Endodermal cell (in vitro differentiated cells): ENCODE measurements around the gene SAMHD1. TPM values are rescaled to one million over a fixed set of nuclear protein-coding genes. Genes with fewer than 3 reads are reported as not detected.
"Not testable (repeated sequence)": the region's sequence is repeated elsewhere in the genome, so short reads cannot be mapped to it uniquely, and the experiment has no call there.

Experiments
- DNase-seq: peaks from one replicate; pipeline ENCODE4 v3.0.0-alpha.2; 2017
- H3K27ac ChIP-seq: 2 replicates; pipeline ENCODE4 v1.5.1; 2013; ENCODE audit warnings: mild to moderate bottlenecking, low read depth, low read length, moderate library complexity
- H3K27me3 ChIP-seq: 2 replicates; pipeline ENCODE4 v1.6.1; 2013; ENCODE audit warnings: mild to moderate bottlenecking, low read length, moderate library complexity; ENCODE audit not compliant: insufficient read depth, control insufficient read depth, poor library complexity, severe bottlenecking
- H3K36me3 ChIP-seq: 2 replicates; pipeline ENCODE4 v1.7.0; 2013; ENCODE audit warnings: mild to moderate bottlenecking, low read length, moderate library complexity; ENCODE audit not compliant: control insufficient read depth, insufficient read depth
- H3K4me1 ChIP-seq: one replicate; pipeline ENCODE4 v1.7.0; 2013; ENCODE audit warnings: low read length; ENCODE audit not compliant: control insufficient read depth, insufficient read depth
- H3K4me3 ChIP-seq: 2 replicates; pipeline ENCODE4 v1.5.1; 2013; ENCODE audit warnings: mild to moderate bottlenecking, low read length, moderate library complexity
- H3K9ac ChIP-seq: 2 replicates; pipeline ENCODE4 v1.6.1; 2013; ENCODE audit warnings: mild to moderate bottlenecking, low read length, moderate library complexity; ENCODE audit not compliant: poor library complexity, severe bottlenecking; ENCODE audit errors: extremely low read depth
- H3K9me3 ChIP-seq: 2 replicates; pipeline ENCODE4 v1.6.1; 2013; ENCODE audit warnings: mild to moderate bottlenecking, low read length, moderate library complexity; ENCODE audit not compliant: control insufficient read depth
- H3K27ac Mint-ChIP-seq: 2 replicates; pipeline ENCODE4 v1.8.0; 2020; ENCODE audit warnings: mixed read lengths
- H3K27me3 Mint-ChIP-seq: 2 replicates; pipeline ENCODE4 v1.8.0; 2021; ENCODE audit warnings: mild to moderate bottlenecking, mixed read lengths; ENCODE audit not compliant: insufficient read depth
- H3K36me3 Mint-ChIP-seq: 2 replicates; pipeline ENCODE4 v1.8.0; 2020; ENCODE audit warnings: low read depth, mixed read lengths
- H3K4me1 Mint-ChIP-seq: 2 replicates; pipeline ENCODE4 v1.8.0; 2020; ENCODE audit warnings: mixed read lengths
- H3K4me3 Mint-ChIP-seq: 2 replicates; pipeline ENCODE4 v1.8.0; 2020; ENCODE audit warnings: mild to moderate bottlenecking, moderate library complexity, mixed read lengths
- H3K9me3 Mint-ChIP-seq: 2 replicates; pipeline ENCODE4 v1.8.0; 2020; ENCODE audit warnings: mild to moderate bottlenecking, mixed read lengths
- WGBS, 2 experiments: methylation state at CpG; one replicate each; pipeline versions ENCODE4 v1.1.5 to v1.1.7; 2013; ENCODE audit warnings: missing lambda C conversion rate in 2 of 2, mixed read lengths in 1 of 2; ENCODE audit not compliant: insufficient coverage in 1 of 2, insufficient read length in 1 of 2; 5-methylcytosine and 5-hydroxymethylcytosine counted together
- total RNA-seq, 2 donors: library from RNA; stranded (reverse); fragmentation: NEBNext Ultra II Directional in 1 of 2; extraction: Animal tissue kit (Norgen Biotek cat#: 25700) in 1 of 2; gene quantifications; 2 replicates in 1 of 2; 3 replicates in 1 of 2; pipeline ENCODE4 v1.2.1, GENCODE V29; 2021
- TF ChIP-seq, protein P1 (sequence below): fragments of 200-600 bp; sonication (generic); conservative IDR thresholded peaks from 2 replicates; pipeline ENCODE4 v1.5.0; 2021; ENCODE audit warnings: antibody characterized with exemption, mild to moderate bottlenecking

SAMHD1 gene
- total RNA-seq, 2 donors from 2014 or later, result 3.7 to 4.9 TPM

DNA sequence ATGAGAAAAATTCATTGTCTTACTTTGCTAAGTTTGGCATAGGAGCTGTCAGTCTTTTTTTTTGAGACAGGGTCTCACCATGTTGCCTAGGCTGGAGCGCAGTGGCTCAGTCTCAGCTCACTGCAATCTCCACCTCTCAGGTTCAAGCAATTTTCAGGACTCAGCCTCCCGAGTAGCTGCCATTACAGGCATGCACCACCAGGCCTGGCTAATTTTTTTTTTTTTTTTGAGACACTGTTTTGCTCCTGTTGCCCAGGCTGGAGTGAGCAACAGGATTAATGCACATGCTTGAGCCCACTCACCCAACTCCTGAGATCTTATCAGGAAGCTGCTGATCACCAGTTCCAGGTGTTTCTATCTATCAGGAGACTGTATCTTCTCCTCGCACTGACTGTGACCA, 15.5 kb upstream of the SAMHD1 start:
- H3K27ac ChIP-seq, H3K9ac ChIP-seq, H3K27me3 Mint-ChIP-seq, H3K4me1 Mint-ChIP-seq, DNase-seq, H3K4me3 ChIP-seq, H3K36me3 ChIP-seq, H3K36me3 Mint-ChIP-seq, H3K27ac Mint-ChIP-seq, H3K4me1 ChIP-seq, H3K27me3 ChIP-seq, H3K4me3 Mint-ChIP-seq: not testable (repeated sequence)
- H3K9me3 Mint-ChIP-seq, result peaks cover 18% of the 10 kb centered on the region
- peaks cover 20% of the 10 kb centered on the region for H3K9me3 ChIP-seq
- TF ChIP-seq, protein P1, sequence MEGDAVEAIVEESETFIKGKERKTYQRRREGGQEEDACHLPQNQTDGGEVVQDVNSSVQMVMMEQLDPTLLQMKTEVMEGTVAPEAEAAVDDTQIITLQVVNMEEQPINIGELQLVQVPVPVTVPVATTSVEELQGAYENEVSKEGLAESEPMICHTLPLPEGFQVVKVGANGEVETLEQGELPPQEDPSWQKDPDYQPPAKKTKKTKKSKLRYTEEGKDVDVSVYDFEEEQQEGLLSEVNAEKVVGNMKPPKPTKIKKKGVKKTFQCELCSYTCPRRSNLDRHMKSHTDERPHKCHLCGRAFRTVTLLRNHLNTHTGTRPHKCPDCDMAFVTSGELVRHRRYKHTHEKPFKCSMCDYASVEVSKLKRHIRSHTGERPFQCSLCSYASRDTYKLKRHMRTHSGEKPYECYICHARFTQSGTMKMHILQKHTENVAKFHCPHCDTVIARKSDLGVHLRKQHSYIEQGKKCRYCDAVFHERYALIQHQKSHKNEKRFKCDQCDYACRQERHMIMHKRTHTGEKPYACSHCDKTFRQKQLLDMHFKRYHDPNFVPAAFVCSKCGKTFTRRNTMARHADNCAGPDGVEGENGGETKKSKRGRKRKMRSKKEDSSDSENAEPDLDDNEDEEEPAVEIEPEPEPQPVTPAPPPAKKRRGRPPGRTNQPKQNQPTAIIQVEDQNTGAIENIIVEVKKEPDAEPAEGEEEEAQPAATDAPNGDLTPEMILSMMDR, result peak; percentile 46
- WGBS, 2 experiments, result 93 to 95% methylated on average over 2 to 3 of the region's 3 CpGs

DNA sequence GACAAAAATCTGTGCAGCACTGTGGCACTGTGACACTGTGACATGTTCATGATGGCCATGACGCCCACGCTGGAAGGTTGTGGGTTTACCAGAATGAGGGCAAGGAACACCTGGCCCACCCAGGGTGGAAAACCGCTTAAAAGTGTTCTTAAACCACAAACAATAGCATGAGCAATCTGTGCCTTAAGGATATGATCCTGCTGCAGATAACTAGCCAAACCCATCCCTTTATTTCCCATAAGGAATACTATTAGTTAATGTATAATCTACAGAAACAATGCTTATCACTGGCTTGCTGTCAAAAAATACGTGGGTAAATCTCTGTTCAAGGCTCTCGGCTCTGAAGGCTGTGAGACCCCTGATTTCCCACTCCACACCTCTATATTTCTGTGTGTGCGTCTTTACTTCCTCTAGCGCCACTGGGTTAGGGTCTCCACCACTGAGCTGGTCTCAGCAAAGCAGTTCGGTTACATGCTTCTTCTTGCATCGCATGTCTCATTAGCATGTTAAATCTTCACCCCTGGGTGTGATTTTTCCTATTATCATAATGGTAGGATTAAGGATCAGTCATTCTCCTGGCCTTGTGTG, 10.9 kb upstream of the SAMHD1 start:
- not testable (repeated sequence) for H3K27me3 ChIP-seq, H3K27me3 Mint-ChIP-seq, H3K27ac Mint-ChIP-seq, H3K4me1 Mint-ChIP-seq, H3K9ac ChIP-seq, H3K27ac ChIP-seq, DNase-seq, H3K4me3 Mint-ChIP-seq, H3K36me3 Mint-ChIP-seq, H3K36me3 ChIP-seq, H3K4me1 ChIP-seq, H3K4me3 ChIP-seq
- H3K9me3 Mint-ChIP-seq, result peaks cover 37% of the 10 kb centered on the region
- 81 to 96% methylated on average over 3 to 9 of the region's 9 CpGs for WGBS, 2 experiments
- peaks cover 33% of the 10 kb centered on the region for H3K9me3 ChIP-seq

DNA sequence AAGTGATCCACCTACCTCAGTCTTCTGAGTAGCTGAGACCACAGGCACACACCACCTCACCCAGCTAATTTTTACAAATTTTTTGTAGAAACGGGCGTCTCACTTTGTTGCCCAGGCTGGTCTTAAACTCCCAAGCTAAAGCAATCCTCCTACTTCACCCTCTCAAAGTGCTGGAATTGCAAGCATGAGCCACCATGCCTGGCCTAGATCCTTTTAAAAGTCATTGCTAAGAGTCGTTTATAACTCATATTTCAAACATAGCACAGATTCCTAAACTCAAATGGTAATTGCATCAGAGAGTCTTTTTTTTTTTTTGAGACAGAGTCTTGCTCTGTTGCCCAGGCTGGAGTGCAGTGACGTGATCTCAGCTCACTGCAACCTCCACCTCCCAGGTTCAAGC, 7.7 kb upstream of the SAMHD1 start:
- Mint-ChIP-seq H3K9me3 (peaks cover 37% of the 10 kb centered on the region), H3K27ac (no peak overlapping the region), H3K36me3 (peaks cover 5% of the 10 kb centered on the region), H3K4me1 (no peaks in the 10 kb centered on the region), H3K4me3 (no peak overlapping the region), H3K27me3 (no peaks in the 10 kb centered on the region)
- TF ChIP-seq, protein P1, result no peak
- H3K4me1 ChIP-seq, result no peaks in the 10 kb centered on the region
- no peak overlapping the region for H3K27ac ChIP-seq
- 80 to 89% methylated on average over 4 of the region's 4 CpGs for WGBS, 2 experiments
- H3K4me3 ChIP-seq, result no peak overlapping the region
- no peaks in the 10 kb centered on the region for H3K36me3 ChIP-seq
- H3K9ac ChIP-seq, result no peak overlapping the region
- peaks cover 33% of the 10 kb centered on the region for H3K9me3 ChIP-seq
- H3K27me3 ChIP-seq, result no peaks in the 10 kb centered on the region
- no peak for DNase-seq
